PC-3 (cell line): ENCODE measurements around the gene RAB4A. TPM values are rescaled to one million over a fixed set of nuclear protein-coding genes. Genes with fewer than 3 reads are reported as not detected.
"Not testable (repeated sequence)": the region's sequence is repeated elsewhere in the genome, so short reads cannot be mapped to it uniquely, and the experiment has no call there.

Source experiments
- ATAC-seq: fragments of 200-7000 bp; cut with Tn5 transposase; 2 replicates; pipeline ENCODE4 v1.9.1; 2020; ENCODE audit warnings: mild to moderate bottlenecking, moderate library complexity
- BruUV-seq: library from RNA; stranded (reverse); fragments of 400-500 nt; replicated peaks from 2 replicates; lab custom pipeline; 2021; lab: Mats Ljungman, UMichigan
- CTCF ChIA-PET: fragments of 300-600 bp; sonication (Branson Sonifier 250); formaldehyde crosslinking; loops from one replicate; lab custom pipeline; 2022; ENCODE audit warnings: antibody characterized with exemption; lab: Charles Lee
- POLR2A ChIA-PET: fragments of 300-600 bp; sonication (Branson Sonifier 250); formaldehyde crosslinking; loops from one replicate; lab custom pipeline; 2022; ENCODE audit warnings: antibody characterized with exemption; ENCODE audit not compliant: unreplicated experiment; lab: Charles Lee
- DNase-seq: peaks from one replicate; pipeline ENCODE4 v3.0.0-alpha.2; 2015
- H2AFZ ChIP-seq: fragments of 300-600 bp; sonication (generic); 2 replicates; pipeline ENCODE4 v1.6.0; 2016; ENCODE audit warnings: antibody characterized with exemption, low read length
- H3F3A ChIP-seq: fragments of 300-600 bp; sonication (generic); one replicate; pipeline ENCODE4 v1.6.0; 2017; ENCODE audit warnings: antibody characterized with exemption, low read length, control low read depth, mild to moderate bottlenecking; ENCODE audit not compliant: unreplicated experiment
- H3K27ac ChIP-seq: fragments of 300-600 bp; sonication (generic); 2 replicates; pipeline ENCODE4 v1.5.1; 2016; ENCODE audit warnings: mild to moderate bottlenecking, low read length
- H3K27me3 ChIP-seq: fragments of 300-600 bp; sonication (generic); 2 replicates; pipeline ENCODE4 v1.6.1; 2016; ENCODE audit warnings: low read length, mixed read lengths
- H3K36me3 ChIP-seq: fragments of 300-600 bp; sonication (generic); 2 replicates; pipeline ENCODE4 v1.6.1; 2016; ENCODE audit warnings: low read depth, mixed run types, low read length, mixed read lengths
- H3K4me1 ChIP-seq: fragments of 300-600 bp; sonication (generic); 2 replicates; pipeline ENCODE4 v1.5.1; 2016; ENCODE audit warnings: low read length; ENCODE audit not compliant: insufficient read depth
- H3K4me2 ChIP-seq: fragments of 300-600 bp; sonication (generic); 2 replicates; pipeline ENCODE4 v1.6.0; 2016; ENCODE audit warnings: low read length
- H3K4me3 ChIP-seq: fragments of 300-600 bp; sonication (generic); 2 replicates; pipeline ENCODE4 v1.5.1; 2016; ENCODE audit warnings: mild to moderate bottlenecking, low read length, mixed read lengths
- H3K79me2 ChIP-seq: fragments of 300-600 bp; sonication (generic); 2 replicates; pipeline ENCODE4 v1.6.1; 2017; ENCODE audit warnings: low read length, mixed read lengths
- H3K9ac ChIP-seq: fragments of 300-600 bp; sonication (generic); 2 replicates; pipeline ENCODE4 v1.6.0; 2016; ENCODE audit warnings: mild to moderate bottlenecking, low read length
- H3K9me2 ChIP-seq: fragments of 300-600 bp; sonication (generic); replicated peaks from 2 replicates; pipeline ENCODE4 v1.6.1; 2016; ENCODE audit warnings: mixed run types, low read length, mixed read lengths
- H3K9me3 ChIP-seq: fragments of 300-600 bp; sonication (generic); 2 replicates; pipeline ENCODE4 v1.6.1; 2016; ENCODE audit warnings: low read length, mixed read lengths
- H4K20me1 ChIP-seq: fragments of 300-600 bp; sonication (generic); 2 replicates; pipeline ENCODE4 v1.6.1; 2016; ENCODE audit warnings: low read length, mixed read lengths
- CTCF ChIP-seq: fragments of 300-600 bp; sonication (generic); conservative IDR thresholded peaks from 2 replicates; pipeline ENCODE4 v1.5.1; 2017; ENCODE audit warnings: antibody characterized with exemption, low read depth, mild to moderate bottlenecking, low read length
- EZH2 ChIP-seq: fragments of 300-600 bp; sonication (generic); IDR thresholded peaks from one replicate; pipeline ENCODE4 v1.6.1; 2017; ENCODE audit warnings: antibody characterized with exemption, mild to moderate bottlenecking, low read length; ENCODE audit not compliant: unreplicated experiment
- EZH2phosphoT487 ChIP-seq: fragments of 300-600 bp; sonication (generic); IDR thresholded peaks from 2 replicates; pipeline ENCODE4 v1.6.1; 2018; ENCODE audit warnings: mild to moderate bottlenecking, antibody characterized with exemption, low read length, borderline replicate concordance
- intact Hi-C: fragments of 100-400 bp; cut with micrococcal nuclease; formaldehyde crosslinking; loops from 2 replicates; pipeline ENCODE4 v1.9.0; 2023
- total RNA-seq: library from RNA; depleted of rRNA; stranded (reverse); fragments of >200 nt; gene quantifications from 2 replicates; pipeline ENCODE4 v1.2.3, GENCODE V29; 2014

RAB4A gene
- total RNA-seq, 1 experiment from 2014 or later = 67.0 TPM

- intact Hi-C loops = no loop called here
- CTCF ChIA-PET = no interaction called here
- Histone ChIP-seq H2AFZ (no peak overlapping the region), H3K79me2 (peaks cover 57% of the 10 kb centered on the region), H3K9me2 (no peaks in the 10 kb centered on the region), H3K27ac (no peak overlapping the region), H3K9me3 (no peaks in the 10 kb centered on the region), H4K20me1 (peaks cover 8% of the 10 kb centered on the region; the same call in 1 of the 2 replicates), H3K9ac (no peak overlapping the region), H3K4me3 (no peak overlapping the region), H3K4me2 (0 out of 2 replicates have a peak overlapping the region, but pooled peaks have one; percentile 1), H3F3A (peaks cover 11% of the 10 kb centered on the region), H3K27me3 (no peaks in the 10 kb centered on the region), H3K36me3 (peaks cover 5% of the 10 kb centered on the region; the same call in 1 of the 2 replicates), H3K4me1 (peaks cover 27% of the 10 kb centered on the region)
- no peak for DNase-seq
- TF ChIP-seq CTCF = no peak
- no peak for TF ChIP-seq EZH2
- no peak for TF ChIP-seq EZH2phosphoT487
- peak; percentile 10; the same call in 1 of the 2 replicates for ATAC-seq
- BruUV-seq = no TSS peak
- POLR2A ChIA-PET = no interaction called here
Observed at GRCh38 chr1:229286099-229286766, 15.3 kb downstream of the RAB4A start.

- CTCF ChIA-PET = no interaction called here
- Histone ChIP-seq H3K79me2 (peaks cover 48% of the 10 kb centered on the region), H3K27me3 (no peaks in the 10 kb centered on the region), H4K20me1 (peaks cover 5% of the 10 kb centered on the region; the same call in 1 of the 2 replicates), H3K4me1 (peaks cover 21% of the 10 kb centered on the region), H3K4me2 (no peak overlapping the region), H3F3A (peaks cover 4% of the 10 kb centered on the region), H3K27ac (no peak overlapping the region), H3K9me3 (no peaks in the 10 kb centered on the region), H3K4me3 (no peak overlapping the region), H3K36me3 (peaks cover 5% of the 10 kb centered on the region; the same call in 1 of the 2 replicates), H3K9ac (no peak overlapping the region), H2AFZ (no peak overlapping the region), H3K9me2 (no peaks in the 10 kb centered on the region)
- POLR2A ChIA-PET = no interaction called here
- TF ChIP-seq CTCF (no peak), EZH2 (no peak), EZH2phosphoT487 (no peak)
- intact Hi-C loops = no loop called here
- peak; percentile 80 for DNase-seq
- peak; percentile 98 for ATAC-seq
- no TSS peak for BruUV-seq
Observed at GRCh38 chr1:229287267-229287666, 16.4 kb downstream of the RAB4A start.

GRCh38 chr1:229288516-229288915 is 17.6 kb downstream of the RAB4A start:
- Histone ChIP-seq H3K27me3 (no peaks in the 10 kb centered on the region), H3K27ac (no peak overlapping the region), H3K79me2 (peaks cover 36% of the 10 kb centered on the region), H3K4me2 (no peak overlapping the region), H4K20me1 (peaks cover 5% of the 10 kb centered on the region; the same call in 1 of the 2 replicates), H3K4me3 (no peak overlapping the region), H2AFZ (no peak overlapping the region), H3K9me2 (no peaks in the 10 kb centered on the region), H3F3A (peaks cover 4% of the 10 kb centered on the region), H3K9ac (no peak overlapping the region), H3K36me3 (peaks cover 5% of the 10 kb centered on the region; the same call in 1 of the 2 replicates), H3K9me3 (no peaks in the 10 kb centered on the region), H3K4me1 (peaks cover 21% of the 10 kb centered on the region)
- POLR2A ChIA-PET = no interaction called here
- no TSS peak for BruUV-seq
- CTCF ChIA-PET = interaction anchor here (0.6 kb wide), 1 partner anchor 33 kb away, joined by 3 read pairs; no protein-coding TSS in a partner anchor
- TF ChIP-seq EZH2phosphoT487 = no peak
- no peak for TF ChIP-seq EZH2
- TF ChIP-seq CTCF = no peak
- intact Hi-C loops = no loop called here
- DNase-seq (no peak), ATAC-seq (no peak)

- H3K9me2 ChIP-seq, H3K9ac ChIP-seq, H3F3A ChIP-seq, H3K4me2 ChIP-seq, POLR2A ChIA-PET, BruUV-seq, H3K9me3 ChIP-seq, intact Hi-C loops, H3K4me3 ChIP-seq, H2AFZ ChIP-seq, H3K27ac ChIP-seq, ATAC-seq, H4K20me1 ChIP-seq, DNase-seq, H3K79me2 ChIP-seq, H3K27me3 ChIP-seq, CTCF ChIA-PET, H3K36me3 ChIP-seq: not testable (repeated sequence)
- H3K4me1 ChIP-seq = peaks cover 12% of the 10 kb centered on the region
Observed at GRCh38 chr1:229291686-229292085, 20.8 kb downstream of the RAB4A start.
